ENCODE measurements around the gene FADS2. TPM values are rescaled to one million over a fixed set of nuclear protein-coding genes. Genes with fewer than 3 reads are reported as not detected.
A peak's percentile ranks its signal among the peaks of the same experiment; 100 is the strongest.

The FADS2 gene
- 35.7 TPM for total RNA-seq
- long read RNA-seq, full-length matches to known transcripts = 19 of 27 reads
- long read RNA-seq, partial matches to known transcripts = 0 of 27 reads
- long read RNA-seq, other reads (novel, unspliced or antisense) = 8 of 27 reads

DNA sequence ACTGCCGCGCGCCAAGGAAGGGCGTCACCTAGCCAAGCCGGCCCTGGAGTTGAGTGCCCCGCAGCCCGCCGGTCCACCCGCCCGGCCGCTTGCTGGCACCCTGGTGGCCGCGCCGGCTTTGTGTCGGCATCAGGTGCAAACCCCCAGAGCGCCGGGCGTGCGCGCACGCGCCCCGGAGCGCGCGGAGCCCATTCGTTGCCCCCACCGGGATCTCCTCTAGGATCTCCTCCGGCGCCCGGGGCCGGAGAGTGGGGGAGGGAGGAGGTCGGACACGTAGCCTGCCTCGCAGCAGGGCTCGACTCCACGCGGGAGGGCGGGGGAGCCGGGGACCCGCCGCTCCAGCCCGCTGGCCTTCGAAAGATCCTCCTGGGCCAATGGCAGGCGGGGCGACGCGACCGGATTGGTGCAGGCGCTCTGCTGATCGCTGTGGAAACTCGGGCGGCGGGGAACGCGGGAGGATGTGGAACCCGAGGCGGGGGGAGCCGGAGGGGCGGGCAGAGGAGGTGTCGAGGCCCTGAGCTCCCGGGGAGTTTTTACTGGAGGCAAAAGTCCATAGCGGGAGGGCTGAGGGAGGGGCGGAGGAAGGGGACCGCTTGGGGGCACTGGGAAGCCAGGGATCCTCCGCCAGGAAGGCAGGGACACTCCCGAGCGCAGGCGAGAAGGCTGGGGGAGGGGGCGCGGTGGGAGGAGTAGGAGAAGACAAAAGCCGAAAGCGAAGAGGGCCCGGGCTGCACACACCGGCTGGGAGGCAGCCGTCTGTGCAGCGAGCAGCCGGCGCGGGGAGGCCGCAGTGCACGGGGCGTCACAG is at the start of gene FADS2:
Gene FADS2 (plus strand): TSS at position 730 of the 808 bp plus-strand sequence. CDS start 91 bp downstream, outside the sequence.
- ATAC-seq = peak; percentile 87
- intact Hi-C loops (cut with DNase I) = loop anchor here (5.0 kb wide), 1 partner anchor 35 kb away; no protein-coding TSS in a partner anchor
- DNase-seq (ENCODE audit: missing footprints) = peak; percentile 94

- ATAC-seq = no peak
- peak; percentile 7 for DNase-seq (ENCODE audit: missing footprints)
- intact Hi-C loops (cut with DNase I) = no loop called here
Measured at GRCh38 chr11:61778357-61778886, 49.7 kb upstream of the FADS2 start.

GRCh38 chr11:61778920-61779650 is 49.0 kb upstream of the FADS2 start:
- intact Hi-C loops (cut with DNase I) = no loop called here
- DNase-seq (ENCODE audit: missing footprints) (peak; percentile 60), ATAC-seq (no peak)

GRCh38 chr11:61779666-61780525 is 48.2 kb upstream of the FADS2 start:
- DNase-seq (ENCODE audit: missing footprints) = peak; percentile 70
- intact Hi-C loops (cut with DNase I) = no loop called here
- ATAC-seq = no peak

DNA sequence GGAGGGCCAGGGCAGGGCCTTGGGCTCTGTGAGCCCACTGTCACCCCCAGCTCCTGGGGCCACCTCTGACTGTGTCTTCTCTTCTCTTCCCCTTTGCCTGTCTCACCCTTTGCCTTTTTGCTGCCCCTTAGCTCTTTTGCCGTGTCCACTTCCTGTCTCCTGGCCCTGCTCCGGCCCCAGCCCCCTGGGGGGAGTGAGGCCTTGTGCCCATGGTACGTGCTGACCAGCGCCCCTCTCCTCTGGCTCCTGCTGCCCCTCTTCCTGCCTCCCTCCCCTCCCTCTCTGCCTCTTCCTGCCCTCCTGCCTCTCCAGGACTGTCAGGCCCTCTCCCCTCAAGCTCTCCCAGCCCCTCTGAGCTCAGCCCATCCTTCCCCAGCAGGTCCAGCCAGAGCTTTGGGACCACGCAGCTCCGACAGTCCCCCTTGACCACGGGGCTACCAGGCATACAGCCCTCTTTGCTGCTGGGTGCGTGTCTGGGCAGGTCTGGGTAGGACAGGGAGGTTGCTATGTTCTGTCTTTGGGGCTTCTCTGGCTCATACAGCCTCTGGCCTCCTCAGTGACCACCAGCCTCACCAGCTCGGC is 47.4 kb upstream of the FADS2 start:
- intact Hi-C loops (cut with DNase I) = no loop called here
- ATAC-seq = no peak
- peak; percentile 44 for DNase-seq (ENCODE audit: missing footprints)

DNA sequence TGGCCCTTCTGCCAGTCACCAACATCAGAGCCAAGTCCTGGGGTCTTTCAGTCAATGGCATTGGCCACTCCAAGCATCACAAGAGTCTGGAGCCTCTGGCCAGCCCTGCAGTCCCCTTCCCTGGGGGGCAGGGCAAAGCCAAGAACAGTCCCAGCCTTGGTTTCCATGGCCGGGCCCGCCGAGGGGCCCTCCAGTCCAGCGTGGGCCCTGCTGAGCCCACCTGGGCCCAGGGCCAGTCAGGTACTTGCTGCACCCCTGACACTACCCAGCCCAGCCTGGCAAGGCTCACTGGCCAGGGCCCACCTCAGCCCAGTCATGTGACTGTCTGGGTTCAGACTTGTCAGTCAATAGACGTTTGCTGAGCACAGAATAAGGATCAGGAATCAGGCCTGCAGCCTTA is 46.5 kb upstream of the FADS2 start:
- no peak for ATAC-seq
- intact Hi-C loops (cut with DNase I) = no loop called here
- peak; percentile 54 for DNase-seq (ENCODE audit: missing footprints)

GRCh38 chr11:61782299-61782698 is 45.8 kb upstream of the FADS2 start:
- intact Hi-C loops (cut with DNase I) = no loop called here
- ATAC-seq (no peak), DNase-seq (ENCODE audit: missing footprints) (peak; percentile 3)

- intact Hi-C loops (cut with DNase I) = no loop called here
- peak; percentile 40 for DNase-seq (ENCODE audit: missing footprints)
- no peak for ATAC-seq
Measured at GRCh38 chr11:61782841-61783240, 45.3 kb upstream of the FADS2 start.

GRCh38 chr11:61783717-61784505 is 44.2 kb upstream of the FADS2 start:
- ATAC-seq (no peak), DNase-seq (ENCODE audit: missing footprints) (no peak)
- intact Hi-C loops (cut with DNase I) = no loop called here

DNA sequence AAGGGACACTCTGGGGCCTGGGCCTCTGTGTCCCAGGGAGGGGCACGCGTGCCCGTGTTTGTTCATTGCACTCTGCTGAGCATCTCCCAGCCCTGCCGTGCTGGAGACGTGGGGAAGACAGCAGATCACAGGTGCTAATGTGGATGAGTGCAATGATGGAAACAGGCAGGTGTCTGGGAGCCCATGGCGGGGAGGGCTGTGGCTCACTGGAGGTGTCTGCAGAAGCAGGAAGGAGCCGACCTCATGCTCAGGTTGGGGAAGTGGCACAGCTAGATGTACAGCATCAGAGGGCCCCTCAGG is 43.6 kb upstream of the FADS2 start:
- DNase-seq (ENCODE audit: missing footprints) = peak; percentile 34
- intact Hi-C loops (cut with DNase I) = no loop called here
- ATAC-seq = no peak

- ATAC-seq = no peak
- intact Hi-C loops (cut with DNase I) = no loop called here
- peak; percentile 37 for DNase-seq (ENCODE audit: missing footprints)
Measured at GRCh38 chr11:61785837-61786402, 42.2 kb upstream of the FADS2 start.

DNA sequence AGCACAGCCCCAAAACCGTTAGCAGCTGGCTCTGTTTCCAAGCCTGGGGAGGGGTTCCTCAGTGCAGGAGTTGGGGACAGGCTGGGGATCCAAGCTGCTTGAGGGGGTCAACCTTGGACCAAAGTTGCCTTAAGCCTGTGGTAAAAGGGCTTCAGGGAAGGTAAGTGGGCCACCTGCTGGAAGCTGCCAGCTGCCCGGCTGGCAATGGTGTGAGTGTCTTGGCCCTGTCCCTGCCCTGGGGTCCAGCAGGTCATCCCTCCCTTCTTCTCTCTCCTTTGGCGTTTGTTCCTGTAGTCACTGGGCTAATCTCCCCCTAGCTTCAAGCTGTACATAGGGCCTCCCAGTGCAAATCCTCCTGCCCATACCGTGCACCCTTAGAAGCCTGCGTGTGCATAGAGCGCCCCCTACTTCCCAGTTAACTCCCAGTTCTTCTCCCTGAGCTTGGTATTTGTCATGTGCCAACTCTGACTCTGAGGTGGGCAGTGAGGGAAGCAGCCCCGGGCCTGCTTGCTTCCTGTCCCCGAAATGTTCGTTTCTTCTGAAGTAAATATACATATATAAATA is 40.1 kb upstream of the FADS2 start:
- intact Hi-C loops (cut with DNase I) = no loop called here
- DNase-seq (ENCODE audit: missing footprints) (peak; percentile 23), ATAC-seq (no peak)

DNA sequence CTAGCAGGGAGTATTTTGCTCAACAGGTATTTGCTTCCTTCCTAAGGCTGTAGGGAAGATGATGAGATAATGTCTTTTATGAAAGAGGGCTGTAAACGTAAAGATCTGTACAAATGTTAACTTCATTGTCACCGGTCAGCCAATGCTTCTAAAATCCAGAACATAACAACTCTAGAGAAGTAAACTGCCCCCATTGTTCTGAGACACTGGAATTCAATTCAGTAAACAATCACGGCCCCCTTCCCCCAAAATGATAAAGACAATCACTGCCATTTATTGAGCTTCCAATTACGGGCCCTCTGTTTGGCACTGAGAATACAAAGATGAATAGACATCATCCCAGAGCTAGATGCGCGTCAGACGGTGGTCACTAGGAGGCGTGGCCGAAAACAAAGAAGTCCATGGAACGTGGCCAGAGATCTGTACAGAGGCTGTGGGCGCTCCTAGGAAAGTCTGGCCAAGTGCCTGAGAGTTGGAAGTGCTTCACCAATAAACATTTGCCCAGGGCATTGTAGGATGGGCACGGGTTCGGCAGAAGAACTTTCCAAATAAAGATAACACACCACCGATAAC is 36.3 kb upstream of the FADS2 start:
- intact Hi-C loops (cut with DNase I) = loop anchor here (2.0 kb wide), 2 partner anchors 291 to 317 kb away; no protein-coding TSS in a partner anchor
- peak; percentile 70 for DNase-seq (ENCODE audit: missing footprints)
- ATAC-seq = peak; percentile 26

- ATAC-seq = peak; percentile 93
Measured at GRCh38 chr11:61792310-61793082, 35.6 kb upstream of the FADS2 start, which contains the start of the genes FEN1 and TMEM258. TSS of gene FEN1 (plus strand) at chr11:61792911. CDS start at chr11:61795362, 2,451 bp downstream. TSS of gene TMEM258 (minus strand) at chr11:61792599. CDS start at chr11:61792558, 41 bp downstream.

DNA sequence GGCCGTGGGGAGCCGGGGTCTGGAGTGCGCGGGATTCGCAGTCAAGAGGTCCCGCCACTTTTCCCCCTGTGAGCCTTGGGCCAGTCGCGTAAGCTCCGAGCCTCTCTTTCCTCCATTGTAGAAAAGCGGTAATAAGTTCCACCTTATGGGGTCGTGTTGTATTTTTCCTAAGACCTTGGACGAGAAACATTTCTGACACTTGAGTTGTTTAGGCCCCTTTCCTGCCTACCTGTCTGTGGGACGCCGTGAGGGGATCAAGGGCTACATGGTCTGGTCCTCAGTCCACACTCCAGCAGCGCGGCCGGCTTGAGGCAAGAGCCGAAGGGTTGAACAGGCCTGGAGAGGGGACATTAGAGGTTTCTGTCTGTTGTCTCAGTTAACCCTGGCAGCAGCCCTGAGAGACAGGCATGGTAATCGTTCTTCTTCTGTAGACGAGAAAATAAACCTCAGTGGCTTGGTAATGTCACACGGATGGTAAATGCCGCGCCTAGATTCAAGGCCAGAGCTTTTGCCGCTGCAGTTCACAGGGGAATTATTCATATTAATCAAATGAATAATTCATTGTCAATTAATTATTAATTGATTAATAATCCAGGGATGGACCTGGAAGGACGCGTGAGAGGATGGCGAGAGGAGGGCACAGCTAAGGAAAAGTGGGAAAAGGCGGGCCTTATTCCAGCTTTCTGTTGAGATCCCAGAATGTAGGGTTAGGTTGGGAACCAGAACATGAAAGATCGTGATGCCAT is 34.8 kb upstream of the FADS2 start:
- DNase-seq (ENCODE audit: missing footprints) (no peak), ATAC-seq (no peak)
- intact Hi-C loops (cut with DNase I) = loop anchor here (2.0 kb wide), 2 partner anchors 290 to 316 kb away; no protein-coding TSS in a partner anchor

More at GRCh38 chr11:61792310-61793082, 35.6 kb upstream of the FADS2 start, which contains the start of the genes FEN1 and TMEM258:
- peak; percentile 95 for DNase-seq (ENCODE audit: missing footprints)
- intact Hi-C loops (cut with DNase I) = loop anchor here (2.0 kb wide), 2 partner anchors 290 to 316 kb away; no protein-coding TSS in a partner anchor

All from Right ventricle myocardium inferior (tissue), 1 donor.